NCI-H2227 (cell line): Measurements from ENCODE around the gene SAE1.
"Not testable (repeated sequence)": the region's sequence is repeated elsewhere in the genome, so short reads cannot be mapped to it uniquely, and the experiment has no call there.

Experiments
- DNase-seq: peaks from one replicate; lab custom pipeline; 2025; ENCODE audit not compliant: unreplicated experiment; lab: John Stamatoyannopoulos, UW

SAE1 gene

GRCh38 chr19:47125669-47125938 is 5.0 kb upstream of the SAE1 start:
- no peak for DNase-seq

- no peak for DNase-seq
These were observed 1.1 kb upstream of the SAE1 start for GRCh38 chr19:47129579-47129978.

GRCh38 chr19:47130120-47130588 is 481 bp upstream of the SAE1 start:
- DNase-seq: no peak

GRCh38 chr19:47132194-47132852 is 1.7 kb downstream of the SAE1 start:
- no peak for DNase-seq

- no peak for DNase-seq
These were observed 2.4 kb downstream of the SAE1 start for GRCh38 chr19:47133021-47133471.

GRCh38 chr19:47134545-47134944 is 3.9 kb downstream of the SAE1 start:
- DNase-seq: no peak

GRCh38 chr19:47135156-47135555 is 4.5 kb downstream of the SAE1 start:
- DNase-seq: no peak

- not testable (repeated sequence) for DNase-seq
These were observed 10.6 kb downstream of the SAE1 start for GRCh38 chr19:47141252-47141651.

GRCh38 chr19:47141695-47142094 is 11.1 kb downstream of the SAE1 start:
- DNase-seq: no peak

- DNase-seq: no peak
These were observed 12.1 kb downstream of the SAE1 start for GRCh38 chr19:47142779-47143178.

GRCh38 chr19:47143322-47144073 is 12.9 kb downstream of the SAE1 start:
- no peak for DNase-seq

GRCh38 chr19:47144630-47145029 is 14.0 kb downstream of the SAE1 start:
- DNase-seq: no peak

- no peak for DNase-seq
These were observed 15.2 kb downstream of the SAE1 start for GRCh38 chr19:47145639-47146486.

- DNase-seq: no peak
These were observed 16.3 kb downstream of the SAE1 start for GRCh38 chr19:47146920-47147319.

- DNase-seq: no peak
These were observed 21.0 kb downstream of the SAE1 start for GRCh38 chr19:47151627-47152026.

- no peak for DNase-seq
These were observed 21.6 kb downstream of the SAE1 start for GRCh38 chr19:47152205-47152604.

GRCh38 chr19:47152632-47153031 is 22.0 kb downstream of the SAE1 start:
- no peak for DNase-seq

- no peak for DNase-seq
These were observed 22.6 kb downstream of the SAE1 start for GRCh38 chr19:47153266-47153665.

GRCh38 chr19:47155148-47155547 is 24.5 kb downstream of the SAE1 start:
- DNase-seq: no peak

- no peak for DNase-seq
These were observed 26.3 kb downstream of the SAE1 start for GRCh38 chr19:47156861-47157430.
